Gastroesophageal sphincter (tissue), 3 donors: ENCODE results near the gene KRTAP10-1.

Experiments
- EP300 ChIP-seq: sonication (generic); formaldehyde crosslinking; IDR thresholded peaks from one replicate; pipeline ENCODE4 v1.6.1; 2017; ENCODE audit warnings: antibody characterized with exemption, mild to moderate bottlenecking
- POLR2A ChIP-seq, 2 donors: fragments of 450-650 bp; IDR thresholded peaks; one replicate each; pipeline ENCODE4 v1.6.1; 2017; ENCODE audit warnings: antibody characterized with exemption in 2 of 2, mild to moderate bottlenecking in 2 of 2, moderate library complexity in 1 of 2
- POLR2AphosphoS5 ChIP-seq: sonication (generic); formaldehyde crosslinking; IDR thresholded peaks from one replicate; pipeline ENCODE4 v1.6.1; 2017; ENCODE audit warnings: antibody characterized with exemption
- TF ChIP-seq, protein P1 (sequence below), 4 experiments: fragments of 200-600 bp in 2 of 4; fragments of 450-650 bp in 2 of 4; sonication (generic) in 1 of 4; IDR thresholded peaks; one replicate each; pipeline ENCODE4 v1.5.1; 2017 to 2019; ENCODE audit warnings: antibody characterized with exemption in 4 of 4, mild to moderate bottlenecking in 2 of 4, moderate library complexity in 2 of 4

DNA sequence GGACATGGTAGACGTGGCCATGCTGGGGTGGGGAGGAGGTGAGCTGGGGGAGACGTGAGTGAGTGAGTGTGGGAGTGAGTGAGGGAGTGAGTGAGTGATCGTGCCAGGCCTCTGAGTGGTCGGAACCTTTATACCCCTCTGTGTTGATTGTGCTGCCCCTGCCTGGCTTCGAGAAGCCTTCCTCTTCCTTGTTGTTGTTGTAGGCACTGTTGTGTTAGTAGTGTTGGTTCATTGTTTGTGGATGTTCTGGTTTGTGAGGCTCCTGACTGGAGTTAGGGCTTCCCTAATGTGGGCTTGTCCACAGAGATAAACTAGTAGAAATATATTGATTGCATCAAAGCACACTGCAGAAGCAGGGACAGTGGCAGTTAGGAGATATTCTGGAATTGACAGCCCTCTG is 18.7 kb upstream of the KRTAP10-1 start, which contains the start of gene KRTAP10-3:
- TF ChIP-seq POLR2A (IDR thresholded peaks at IDR 0.05) = no peak
- TF ChIP-seq, protein P1, sequence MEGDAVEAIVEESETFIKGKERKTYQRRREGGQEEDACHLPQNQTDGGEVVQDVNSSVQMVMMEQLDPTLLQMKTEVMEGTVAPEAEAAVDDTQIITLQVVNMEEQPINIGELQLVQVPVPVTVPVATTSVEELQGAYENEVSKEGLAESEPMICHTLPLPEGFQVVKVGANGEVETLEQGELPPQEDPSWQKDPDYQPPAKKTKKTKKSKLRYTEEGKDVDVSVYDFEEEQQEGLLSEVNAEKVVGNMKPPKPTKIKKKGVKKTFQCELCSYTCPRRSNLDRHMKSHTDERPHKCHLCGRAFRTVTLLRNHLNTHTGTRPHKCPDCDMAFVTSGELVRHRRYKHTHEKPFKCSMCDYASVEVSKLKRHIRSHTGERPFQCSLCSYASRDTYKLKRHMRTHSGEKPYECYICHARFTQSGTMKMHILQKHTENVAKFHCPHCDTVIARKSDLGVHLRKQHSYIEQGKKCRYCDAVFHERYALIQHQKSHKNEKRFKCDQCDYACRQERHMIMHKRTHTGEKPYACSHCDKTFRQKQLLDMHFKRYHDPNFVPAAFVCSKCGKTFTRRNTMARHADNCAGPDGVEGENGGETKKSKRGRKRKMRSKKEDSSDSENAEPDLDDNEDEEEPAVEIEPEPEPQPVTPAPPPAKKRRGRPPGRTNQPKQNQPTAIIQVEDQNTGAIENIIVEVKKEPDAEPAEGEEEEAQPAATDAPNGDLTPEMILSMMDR (IDR thresholded peaks at IDR 0.05) = no peak
- no peak for TF ChIP-seq EP300
- no peak for TF ChIP-seq POLR2AphosphoS5
